Measurements from ENCODE around the gene GSC.

DNA sequence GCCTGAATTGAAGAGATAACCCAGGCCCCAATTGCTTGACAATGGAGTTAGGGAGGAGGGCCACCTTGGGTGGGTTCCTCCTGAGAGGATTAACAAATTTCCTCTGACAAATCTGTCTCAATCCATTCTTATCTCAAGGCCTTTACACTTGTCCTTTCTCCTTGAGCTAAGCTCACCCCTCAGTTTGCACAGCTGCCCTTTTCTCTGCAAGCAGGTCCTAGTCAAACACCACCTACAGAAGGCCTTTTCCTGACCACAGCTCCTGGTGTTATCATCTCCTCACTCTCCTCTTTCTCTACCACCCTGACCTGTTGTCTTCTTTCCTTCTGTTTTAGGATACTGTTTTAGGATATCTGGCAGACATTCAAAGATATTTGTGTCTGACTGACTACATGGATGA lies 26.4 kb upstream of the GSC start:
- TF ChIP-seq, protein P1, sequence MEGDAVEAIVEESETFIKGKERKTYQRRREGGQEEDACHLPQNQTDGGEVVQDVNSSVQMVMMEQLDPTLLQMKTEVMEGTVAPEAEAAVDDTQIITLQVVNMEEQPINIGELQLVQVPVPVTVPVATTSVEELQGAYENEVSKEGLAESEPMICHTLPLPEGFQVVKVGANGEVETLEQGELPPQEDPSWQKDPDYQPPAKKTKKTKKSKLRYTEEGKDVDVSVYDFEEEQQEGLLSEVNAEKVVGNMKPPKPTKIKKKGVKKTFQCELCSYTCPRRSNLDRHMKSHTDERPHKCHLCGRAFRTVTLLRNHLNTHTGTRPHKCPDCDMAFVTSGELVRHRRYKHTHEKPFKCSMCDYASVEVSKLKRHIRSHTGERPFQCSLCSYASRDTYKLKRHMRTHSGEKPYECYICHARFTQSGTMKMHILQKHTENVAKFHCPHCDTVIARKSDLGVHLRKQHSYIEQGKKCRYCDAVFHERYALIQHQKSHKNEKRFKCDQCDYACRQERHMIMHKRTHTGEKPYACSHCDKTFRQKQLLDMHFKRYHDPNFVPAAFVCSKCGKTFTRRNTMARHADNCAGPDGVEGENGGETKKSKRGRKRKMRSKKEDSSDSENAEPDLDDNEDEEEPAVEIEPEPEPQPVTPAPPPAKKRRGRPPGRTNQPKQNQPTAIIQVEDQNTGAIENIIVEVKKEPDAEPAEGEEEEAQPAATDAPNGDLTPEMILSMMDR (IDR thresholded peaks at IDR 0.05) = no peak
- TF ChIP-seq POLR2A (IDR thresholded peaks at IDR 0.05) = no peak
